Bronchial epithelial cell (primary cell): ENCODE measurements around the gene DIRAS3. TPM values are rescaled to one million over a fixed set of nuclear protein-coding genes. Genes with fewer than 3 reads are reported as not detected.
"Not testable (repeated sequence)": the region's sequence is repeated elsewhere in the genome, so short reads cannot be mapped to it uniquely, and the experiment has no call there.

Experiments used
- DNase-seq: peaks from one replicate; pipeline ENCODE4 v3.0.0-alpha.2; 2010; ENCODE audit warnings: low read depth
- FAIRE-seq: peaks from 2 replicates; lab custom pipeline; 2011; peaks lifted over from hg19 to GRCh38; lab: Jason Lieb, UNC
- H3K27me3 ChIP-seq: 2 replicates; pipeline ENCODE4 v1.5.1; 2011; ENCODE audit warnings: low read length; ENCODE audit not compliant: control insufficient read depth, insufficient read depth
- H3K36me3 ChIP-seq: 2 replicates; pipeline ENCODE4 v1.5.1; 2011; ENCODE audit warnings: low read length; ENCODE audit not compliant: control insufficient read depth, insufficient read depth
- H3K4me3 ChIP-seq: 2 replicates; pipeline ENCODE4 v1.5.1; 2011; ENCODE audit warnings: mild to moderate bottlenecking, low read depth, low read length, control low read depth
- CTCF ChIP-seq: IDR thresholded peaks from 2 replicates; pipeline ENCODE4 v1.5.1; 2011; ENCODE audit warnings: mild to moderate bottlenecking, moderate library complexity, low read length, control low read depth, inconsistent platforms; ENCODE audit not compliant: insufficient read depth, severe bottlenecking
- total RNA-seq: library from RNA; depleted of rRNA; stranded (reverse); fragments of >200 nt; gene quantifications from 2 replicates; pipeline ENCODE4 v1.2.1, GENCODE V29; 2014

Gene DIRAS3
- total RNA-seq, 1 donor from 2014 or later = under 0.01 TPM

- FAIRE-seq (no peak), DNase-seq (no peak)
- TF ChIP-seq CTCF = no peak
- H3K4me3 ChIP-seq = no peak overlapping the region
- H3K36me3 ChIP-seq = no peaks in the 10 kb centered on the region
- no peaks in the 10 kb centered on the region for H3K27me3 ChIP-seq
Observed at GRCh38 chr1:68081775-68082283, 31.4 kb upstream of the DIRAS3 start.

GRCh38 chr1:68078647-68079046 is 28.2 kb upstream of the DIRAS3 start:
- FAIRE-seq = no peak

GRCh38 chr1:68074472-68074871 is 24.0 kb upstream of the DIRAS3 start:
- Histone ChIP-seq H3K36me3 (no peaks in the 10 kb centered on the region), H3K27me3 (no peaks in the 10 kb centered on the region), H3K4me3 (no peak overlapping the region)
- TF ChIP-seq CTCF = no peak
- DNase-seq (no peak), FAIRE-seq (no peak)

More at GRCh38 chr1:68078647-68079046, 28.2 kb upstream of the DIRAS3 start:
- Histone ChIP-seq H3K4me3 (no peak overlapping the region), H3K27me3 (no peaks in the 10 kb centered on the region), H3K36me3 (no peaks in the 10 kb centered on the region)
- no peak for TF ChIP-seq CTCF
- DNase-seq = no peak

- TF ChIP-seq CTCF = no peak
- Histone ChIP-seq H3K4me3 (no peak overlapping the region), H3K27me3 (no peaks in the 10 kb centered on the region), H3K36me3 (no peaks in the 10 kb centered on the region)
- FAIRE-seq = no peak
- DNase-seq = no peak
Observed at GRCh38 chr1:68065766-68066165, 15.3 kb upstream of the DIRAS3 start.

- not testable (repeated sequence) for FAIRE-seq
Observed at GRCh38 chr1:68058053-68058452, 7.6 kb upstream of the DIRAS3 start.

GRCh38 chr1:68057564-68057963 is 7.1 kb upstream of the DIRAS3 start:
- TF ChIP-seq CTCF = no peak
- no peaks in the 10 kb centered on the region for H3K36me3 ChIP-seq
- DNase-seq (no peak), FAIRE-seq (no peak)
- no peaks in the 10 kb centered on the region for H3K27me3 ChIP-seq
- no peak overlapping the region for H3K4me3 ChIP-seq

More at GRCh38 chr1:68058053-68058452, 7.6 kb upstream of the DIRAS3 start:
- H3K36me3 ChIP-seq, H3K27me3 ChIP-seq, DNase-seq, H3K4me3 ChIP-seq: not testable (repeated sequence)
